Cardiac septum (tissue), 1 donor: ENCODE measurements around the gene USP17L27. TPM values are rescaled to one million over a fixed set of nuclear protein-coding genes. Genes with fewer than 3 reads are reported as not detected.
"Not testable (repeated sequence)": the region's sequence is repeated elsewhere in the genome, so short reads cannot be mapped to it uniquely, and the experiment has no call there.

Experiments used
- DNase-seq: peaks from one replicate; pipeline ENCODE4 v3.0.0-alpha.2; 2020; ENCODE audit warnings: low spot score
- intact Hi-C: fragments of 100-400 bp; cut with DNase I; formaldehyde crosslinking; loops from one replicate; pipeline ENCODE4 v1.14.0; 2022
- long read RNA-seq: library from polyadenylated mRNA; unstranded; transcript quantifications from one replicate; pipeline ENCODE4 v2.0.0, GENCODE V29; 2021
- total RNA-seq: library from RNA; stranded (reverse); fragmentation: NEBNext Ultra II Directional; extraction: Animal tissue kit (Norgen Biotek cat#: 25700); gene quantifications from one replicate; pipeline ENCODE4 v1.2.1, GENCODE V29; 2021
- donor health status: DM: no; HTN: no; CAD: no.

Gene USP17L27
- not detected for total RNA-seq
- long read RNA-seq: 0 reads

- DNase-seq, intact Hi-C loops: not testable (repeated sequence)
Measured at GRCh38 chr4:9343848-9344247, at the start of gene USP17L27. TSS of gene USP17L27 (plus strand) at chr4:9344148. CDS start at chr4:9344148, 0 bp downstream.

GRCh38 chr4:9324191-9324590 lies 19.8 kb upstream of the USP17L27 start:
- DNase-seq, intact Hi-C loops: not testable (repeated sequence)

- intact Hi-C loops, DNase-seq: not testable (repeated sequence)
Measured at GRCh38 chr4:9324865-9325264, 19.1 kb upstream of the USP17L27 start, which contains the start of gene USP17L24. TSS of gene USP17L24 (plus strand) at chr4:9325165. CDS start at chr4:9325165, 0 bp downstream.

DNA sequence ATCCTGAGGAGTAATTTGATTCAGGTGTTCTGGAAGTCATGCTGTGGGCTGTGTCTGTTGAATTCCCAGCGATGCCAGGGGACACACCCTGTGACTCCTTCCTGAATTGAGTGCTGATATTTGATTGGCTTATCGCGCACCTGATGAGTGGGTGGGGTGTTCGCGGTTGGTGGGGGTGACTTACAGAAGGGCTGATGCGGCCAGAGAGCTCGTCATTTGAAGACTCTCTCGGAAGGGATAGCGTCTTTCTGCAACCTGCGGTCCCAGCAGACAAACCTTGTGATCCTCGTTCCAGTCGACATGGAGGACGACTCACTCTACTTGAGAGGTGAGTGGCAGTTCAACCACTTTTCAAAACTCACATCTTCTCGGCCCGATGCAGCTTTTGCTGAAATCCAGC lies 14.3 kb upstream of the USP17L27 start, which contains the start of gene USP17L25:
USP17L25 (plus strand) TSS at position 301 of the 400 bp plus-strand sequence; CDS start at position 301, 0 bp downstream.
- DNase-seq, intact Hi-C loops: not testable (repeated sequence)

DNA sequence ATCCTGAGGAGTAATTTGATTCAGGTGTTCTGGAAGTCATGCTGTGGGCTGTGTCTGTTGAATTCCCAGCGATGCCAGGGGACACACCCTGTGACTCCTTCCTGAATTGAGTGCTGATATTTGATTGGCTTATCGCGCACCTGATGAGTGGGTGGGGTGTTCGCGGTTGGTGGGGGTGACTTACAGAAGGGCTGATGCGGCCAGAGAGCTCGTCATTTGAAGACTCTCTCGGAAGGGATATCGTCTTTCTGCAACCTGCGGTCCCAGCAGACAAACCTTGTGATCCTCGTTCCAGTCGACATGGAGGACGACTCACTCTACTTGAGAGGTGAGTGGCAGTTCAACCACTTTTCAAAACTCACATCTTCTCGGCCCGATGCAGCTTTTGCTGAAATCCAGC lies 9.6 kb upstream of the USP17L27 start, which contains the start of gene USP17L26:
USP17L26 (plus strand) TSS at position 301 of the 400 bp plus-strand sequence; CDS start at position 301, 0 bp downstream.
- DNase-seq, intact Hi-C loops: not testable (repeated sequence)

GRCh38 chr4:9339103-9339502 lies 4.8 kb upstream of the USP17L27 start, which contains the start of gene USP17L5:
TSS of gene USP17L5 (plus strand) at chr4:9339403. CDS start at chr4:9339403, 0 bp downstream.
- DNase-seq, intact Hi-C loops: not testable (repeated sequence)

DNA sequence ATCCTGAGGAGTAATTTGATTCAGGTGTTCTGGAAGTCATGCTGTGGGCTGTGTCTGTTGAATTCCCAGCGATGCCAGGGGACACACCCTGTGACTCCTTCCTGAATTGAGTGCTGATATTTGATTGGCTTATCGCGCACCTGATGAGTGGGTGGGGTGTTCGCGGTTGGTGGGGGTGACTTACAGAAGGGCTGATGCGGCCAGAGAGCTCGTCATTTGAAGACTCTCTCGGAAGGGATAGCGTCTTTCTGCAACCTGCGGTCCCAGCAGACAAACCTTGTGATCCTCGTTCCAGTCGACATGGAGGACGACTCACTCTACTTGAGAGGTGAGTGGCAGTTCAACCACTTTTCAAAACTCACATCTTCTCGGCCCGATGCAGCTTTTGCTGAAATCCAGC lies 4.6 kb downstream of the USP17L27 start, which contains the start of gene USP17L28:
USP17L28 (plus strand) TSS at position 301 of the 400 bp plus-strand sequence; CDS start at position 301, 0 bp downstream.
- intact Hi-C loops, DNase-seq: not testable (repeated sequence)

DNA sequence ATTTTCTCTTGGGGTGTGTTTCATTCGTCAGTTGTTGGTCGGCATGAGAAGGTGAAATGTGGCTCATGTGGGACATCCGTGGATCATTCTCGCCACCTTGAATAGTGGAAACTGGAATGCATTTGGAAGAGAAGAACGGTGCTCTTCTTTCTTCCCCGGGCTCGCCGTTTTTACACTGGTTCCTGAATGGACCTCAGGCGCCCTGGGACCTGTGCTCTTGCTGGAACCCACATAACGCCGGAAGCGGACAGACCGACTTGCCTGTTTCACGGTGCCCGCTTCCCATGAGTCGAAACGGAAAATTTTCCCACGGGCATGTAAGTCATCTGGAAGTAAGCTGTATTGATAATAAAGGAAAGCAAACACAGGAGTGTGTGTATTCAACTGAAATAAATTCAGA lies 6.9 kb downstream of the USP17L27 start:
- DNase-seq, intact Hi-C loops: not testable (repeated sequence)

DNA sequence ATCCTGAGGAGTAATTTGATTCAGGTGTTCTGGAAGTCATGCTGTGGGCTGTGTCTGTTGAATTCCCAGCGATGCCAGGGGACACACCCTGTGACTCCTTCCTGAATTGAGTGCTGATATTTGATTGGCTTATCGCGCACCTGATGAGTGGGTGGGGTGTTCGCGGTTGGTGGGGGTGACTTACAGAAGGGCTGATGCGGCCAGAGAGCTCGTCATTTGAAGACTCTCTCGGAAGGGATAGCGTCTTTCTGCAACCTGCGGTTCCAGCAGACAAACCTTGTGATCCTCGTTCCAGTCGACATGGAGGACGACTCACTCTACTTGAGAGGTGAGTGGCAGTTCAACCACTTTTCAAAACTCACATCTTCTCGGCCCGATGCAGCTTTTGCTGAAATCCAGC lies 9.4 kb downstream of the USP17L27 start, which contains the start of gene USP17L29:
USP17L29 (plus strand) TSS at position 301 of the 400 bp plus-strand sequence; CDS start at position 301, 0 bp downstream.
- DNase-seq, intact Hi-C loops: not testable (repeated sequence)

- intact Hi-C loops, DNase-seq: not testable (repeated sequence)
Measured at GRCh38 chr4:9362829-9363228, 18.9 kb downstream of the USP17L27 start, which contains the start of gene USP17L30. TSS of gene USP17L30 (plus strand) at chr4:9363129. CDS start at chr4:9363129, 0 bp downstream.

DNA sequence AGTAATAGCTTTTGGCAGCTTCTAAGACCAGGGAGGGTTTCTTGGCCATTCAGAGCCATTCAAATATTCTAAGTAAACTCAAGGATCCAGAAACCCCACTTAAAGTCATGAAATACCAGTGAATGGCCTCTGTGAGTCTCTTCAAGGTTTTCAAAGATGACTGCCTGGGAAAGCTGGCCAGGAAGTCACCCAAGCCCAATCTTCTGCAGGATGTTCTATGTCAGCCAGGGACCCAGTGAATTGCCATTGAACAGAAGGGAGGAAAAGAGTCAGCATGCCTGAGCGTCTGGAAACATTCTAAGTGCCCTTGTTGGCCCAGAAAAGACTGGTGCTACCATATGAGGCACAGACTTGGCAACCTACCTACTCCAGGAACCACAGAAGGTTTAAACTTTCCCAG lies 35.9 kb downstream of the USP17L27 start:
- intact Hi-C loops, DNase-seq: not testable (repeated sequence)

- DNase-seq, intact Hi-C loops: not testable (repeated sequence)
Measured at GRCh38 chr4:9381012-9381534, 37.1 kb downstream of the USP17L27 start.

GRCh38 chr4:9384126-9384525 lies 40.2 kb downstream of the USP17L27 start:
- DNase-seq: no peak
- intact Hi-C loops: no loop called here

DNA sequence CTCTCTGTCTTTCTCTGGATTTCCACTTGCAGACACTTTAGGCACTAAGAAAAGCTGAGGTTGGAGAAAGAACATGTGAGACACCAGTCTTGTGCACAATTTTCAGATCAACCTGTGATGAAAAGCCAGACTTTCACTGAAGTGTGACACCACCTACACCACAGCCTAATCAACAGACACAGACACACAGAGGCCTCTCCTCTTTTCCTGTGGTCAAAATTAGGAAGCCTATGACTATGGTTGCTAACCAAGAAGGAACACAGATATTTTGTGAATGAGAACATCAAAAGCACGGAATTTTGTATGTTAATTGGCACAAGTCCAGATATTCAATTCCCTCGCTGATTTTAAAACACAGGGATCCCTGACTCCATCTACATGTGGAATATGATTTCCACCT lies 45.1 kb downstream of the USP17L27 start:
- intact Hi-C loops, DNase-seq: not testable (repeated sequence)

Other genes starting within 250 kb of the USP17L27 start
- not detected for gene FAM90A26, start 173.7 kb upstream of the USP17L27 start, total RNA-seq
- not detected for gene USP17L10, start 133.5 kb upstream of the USP17L27 start, total RNA-seq
- not detected for gene USP17L11, start 128.7 kb upstream of the USP17L27 start, total RNA-seq
- gene USP17L12, start 124.0 kb upstream of the USP17L27 start, total RNA-seq: not detected
- gene USP17L13, start 119.3 kb upstream of the USP17L27 start, total RNA-seq: not detected
- gene USP17L15, start 109.8 kb upstream of the USP17L27 start, total RNA-seq: not detected
- gene USP17L17, start 100.3 kb upstream of the USP17L27 start, total RNA-seq: not detected
- gene USP17L18, start 95.5 kb upstream of the USP17L27 start, total RNA-seq: not detected
- not detected for gene USP17L19, start 90.8 kb upstream of the USP17L27 start, total RNA-seq
- gene USP17L20, start 86.0 kb upstream of the USP17L27 start, total RNA-seq: not detected
- gene USP17L21, start 81.3 kb upstream of the USP17L27 start, total RNA-seq: not detected
- not detected for gene USP17L22, start 76.5 kb upstream of the USP17L27 start, total RNA-seq
- not detected for gene USP17L24, start 19.0 kb upstream of the USP17L27 start, total RNA-seq
- not detected for gene USP17L25, start 14.2 kb upstream of the USP17L27 start, total RNA-seq
- gene USP17L26, start 9.5 kb upstream of the USP17L27 start, total RNA-seq: not detected
- gene USP17L5, start 4.7 kb upstream of the USP17L27 start, total RNA-seq: not detected
- gene USP17L28, start 4.7 kb downstream of the USP17L27 start, total RNA-seq: not detected
- not detected for gene USP17L29, start 9.5 kb downstream of the USP17L27 start, total RNA-seq
- gene USP17L30, start 19.0 kb downstream of the USP17L27 start, total RNA-seq: not detected
- not detected for gene DEFB131A, start 100.3 kb downstream of the USP17L27 start, total RNA-seq